Uterus (tissue), 2 donors: ENCODE data around the gene CCDC87.

Source experiments
- CTCF ChIP-seq, 4 experiments: fragments of 200-600 bp in 2 of 4; fragments of 450-650 bp in 2 of 4; sonication (generic) in 2 of 4; IDR thresholded peaks; one replicate each; pipeline ENCODE4 v1.5.1; 2016 to 2019; ENCODE audit warnings: antibody characterized with exemption in 4 of 4, mild to moderate bottlenecking in 2 of 4, moderate library complexity in 1 of 4
- POLR2A ChIP-seq, 2 donors: fragments of 450-650 bp; IDR thresholded peaks; one replicate each; pipeline ENCODE4 v1.6.1; 2016; ENCODE audit warnings: antibody characterized with exemption in 2 of 2, mild to moderate bottlenecking in 1 of 2, moderate library complexity in 1 of 2

DNA sequence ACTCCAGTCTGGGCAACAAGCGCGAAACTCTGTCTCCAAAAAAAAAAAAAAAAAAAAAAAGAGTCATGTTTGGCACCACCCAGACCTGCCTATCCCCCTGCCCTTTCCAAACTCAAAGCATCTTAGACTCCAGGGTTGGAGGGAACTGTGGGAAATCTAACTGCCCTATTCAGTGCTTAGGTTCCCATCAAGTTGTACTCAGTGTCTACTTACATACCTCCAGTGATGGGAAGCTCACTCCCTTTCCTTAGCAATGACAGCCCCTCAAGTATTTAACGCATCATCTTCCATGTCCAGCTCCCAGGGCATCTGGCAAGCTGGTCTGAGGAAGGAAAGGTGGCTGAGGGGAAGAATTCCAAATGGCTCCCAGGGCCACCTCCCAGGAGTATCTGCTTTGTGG, 43.2 kb downstream of the CCDC87 start:
- TF ChIP-seq POLR2A (IDR thresholded peaks at IDR 0.05) (no peak), CTCF (IDR thresholded peaks at IDR 0.05) (no peak)
